ENCODE data around the gene CNBP. TPM values are rescaled to one million over a fixed set of nuclear protein-coding genes. Genes with fewer than 3 reads are reported as not detected.
"Not testable (repeated sequence)": the region's sequence is repeated elsewhere in the genome, so short reads cannot be mapped to it uniquely, and the experiment has no call there.

The CNBP gene
- 283 and 312 TPM in 2 replicates for total RNA-seq (2014; rRNA removed; shearing (Covaris generic); ENCODE audit: low replicate concordance)

DNA sequence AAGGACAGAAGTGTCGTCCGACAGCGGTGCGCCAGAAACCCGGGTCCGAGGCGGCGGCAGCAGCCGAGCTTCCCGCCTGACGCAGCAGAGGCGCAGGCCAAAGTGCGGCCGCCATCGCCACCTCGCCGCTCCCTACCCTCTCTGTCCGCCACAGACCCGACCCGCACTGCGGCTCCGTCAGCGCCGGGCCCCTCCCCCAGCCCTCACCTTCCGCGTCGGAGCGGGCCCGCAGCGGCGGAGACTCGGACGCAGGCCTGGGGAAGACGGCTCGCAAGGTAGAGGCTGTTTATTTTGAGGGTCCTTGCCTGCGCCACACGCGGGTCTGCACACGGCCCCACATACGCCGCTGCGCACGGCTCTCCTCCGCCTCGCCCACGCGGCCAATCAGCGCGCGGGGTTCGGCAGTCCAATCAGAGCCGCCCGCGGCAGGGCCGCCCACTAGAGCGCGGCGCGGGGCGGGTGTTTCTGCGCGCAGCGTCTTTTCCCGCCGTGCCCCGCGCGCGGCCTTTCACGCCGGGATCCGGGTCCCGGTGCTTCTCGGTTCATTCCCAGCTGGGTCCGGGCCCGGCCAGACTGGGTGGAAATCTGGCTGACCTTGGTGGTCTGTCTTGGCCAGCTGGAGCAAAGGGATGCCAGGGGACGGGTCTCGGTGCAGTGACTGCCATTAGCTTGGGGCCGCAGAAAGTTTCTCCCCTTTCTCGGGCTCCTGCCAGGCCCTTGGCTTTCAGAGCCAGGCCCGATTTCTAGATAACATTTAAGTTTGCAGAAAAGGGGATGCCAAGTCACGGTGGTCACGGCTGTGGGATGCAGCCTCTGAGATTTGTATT, at the start of gene CNBP:
Gene CNBP, minus strand, starts transcription at position 328 of the 827 bp plus-strand sequence. CDS start 12,139 bp downstream, outside the sequence.
- peak; percentile 88 for DNase-seq (ENCODE audit: low read depth)
- in situ Hi-C loops (cut with HindIII; ENCODE audit: low pct_unique_long_range_greater_than_20kb, low sequenced_read_pairs): no loop called here

DNA sequence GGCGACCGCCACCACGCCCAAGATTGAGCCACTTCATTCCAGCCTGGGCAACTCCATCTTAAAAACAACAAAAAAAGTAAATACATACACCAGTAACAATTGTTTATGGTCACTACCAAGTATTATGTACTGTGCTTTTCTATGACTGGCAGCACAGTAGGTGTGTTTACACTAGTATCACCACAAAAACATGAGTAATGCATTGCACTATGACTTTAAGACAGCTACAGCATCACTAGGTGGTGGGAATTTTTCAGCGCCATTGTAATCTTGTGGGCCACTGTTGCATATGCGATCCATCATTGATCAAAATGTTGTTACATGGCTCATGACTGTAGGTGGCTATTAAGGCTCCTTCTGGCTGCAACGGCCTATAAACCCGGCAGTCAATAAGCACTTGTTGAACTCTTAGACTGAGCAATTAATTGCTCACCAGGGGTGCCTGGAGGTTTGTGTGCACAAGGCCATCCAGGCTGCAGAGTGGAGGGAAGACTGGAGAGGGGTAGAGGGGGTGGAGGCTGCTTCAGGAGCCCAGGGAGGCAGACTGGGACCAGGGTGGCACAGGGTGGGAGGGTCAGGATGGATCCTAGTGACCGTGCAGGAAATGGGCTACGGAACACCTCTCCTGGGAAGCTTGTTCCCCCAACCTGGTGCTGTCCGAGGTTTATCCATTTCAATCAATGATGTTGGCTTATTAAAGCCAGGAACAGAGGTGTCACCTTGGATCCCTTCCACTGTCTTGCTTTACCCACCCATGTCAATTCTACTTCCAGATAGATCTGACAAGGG, 47.8 kb upstream of the CNBP start:
- DNase-seq (ENCODE audit: low read depth): peak; percentile 25
- in situ Hi-C loops (cut with HindIII; ENCODE audit: low pct_unique_long_range_greater_than_20kb, low sequenced_read_pairs): no loop called here

GRCh38 chr3:129230311-129231019, 46.8 kb upstream of the CNBP start:
- DNase-seq (ENCODE audit: low read depth): peak; percentile 71
- in situ Hi-C loops (cut with HindIII; ENCODE audit: low pct_unique_long_range_greater_than_20kb, low sequenced_read_pairs): no loop called here

GRCh38 chr3:129228891-129229585, 45.3 kb upstream of the CNBP start:
- DNase-seq (ENCODE audit: low read depth): peak; percentile 52
- in situ Hi-C loops (cut with HindIII; ENCODE audit: low pct_unique_long_range_greater_than_20kb, low sequenced_read_pairs): no loop called here

DNA sequence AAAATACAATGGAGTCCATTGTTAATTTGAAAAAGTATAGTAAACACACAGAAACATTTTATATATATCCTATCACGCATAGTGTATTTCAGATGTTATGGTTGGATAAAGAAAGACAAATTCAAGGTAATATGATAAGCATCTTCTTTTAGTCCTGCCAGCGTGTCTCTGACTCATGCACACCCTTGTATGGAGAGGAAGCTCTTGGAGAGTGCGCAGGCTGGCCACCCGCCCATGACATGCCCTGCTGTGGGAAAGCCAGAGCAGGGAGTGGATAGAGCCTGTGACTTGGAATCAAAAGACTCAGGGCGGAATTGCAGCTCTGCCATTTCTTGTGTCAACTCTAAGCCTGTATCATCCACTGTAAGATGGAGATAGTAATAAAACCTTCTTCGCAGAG, 42.7 kb upstream of the CNBP start:
- in situ Hi-C loops (cut with HindIII; ENCODE audit: low pct_unique_long_range_greater_than_20kb, low sequenced_read_pairs): no loop called here

GRCh38 chr3:129224984-129225393, 41.3 kb upstream of the CNBP start:
- DNase-seq (ENCODE audit: low read depth): peak; percentile 73
- in situ Hi-C loops (cut with HindIII; ENCODE audit: low pct_unique_long_range_greater_than_20kb, low sequenced_read_pairs): no loop called here

More for the DNA sequence above, 42.7 kb upstream of the CNBP start:
- peak; percentile 87 for DNase-seq (ENCODE audit: low read depth)

DNA sequence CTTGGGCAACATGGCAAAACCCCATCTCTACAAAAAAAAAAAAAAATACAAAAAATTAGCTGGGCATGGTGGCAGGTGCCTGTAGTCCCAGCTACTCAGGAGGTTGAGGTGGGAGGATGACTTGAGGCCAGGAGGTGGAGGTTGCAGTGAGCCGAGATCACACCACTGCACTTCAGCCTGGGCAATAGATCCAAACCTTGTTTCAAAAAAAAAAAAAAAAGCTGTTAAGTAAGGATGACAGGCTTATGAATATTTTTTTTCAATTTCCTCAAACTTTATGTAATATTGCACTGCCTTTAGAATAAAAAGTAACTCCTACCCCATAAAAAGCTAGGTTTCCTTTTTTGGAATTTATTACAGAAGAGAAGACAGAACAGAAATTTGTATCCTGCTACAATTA, 40.7 kb upstream of the CNBP start:
- DNase-seq (ENCODE audit: low read depth); in situ Hi-C loops (cut with HindIII; ENCODE audit: low pct_unique_long_range_greater_than_20kb, low sequenced_read_pairs): not testable (repeated sequence)

GRCh38 chr3:129218742-129219141, 35.0 kb upstream of the CNBP start:
- DNase-seq (ENCODE audit: low read depth): no peak
- in situ Hi-C loops (cut with HindIII; ENCODE audit: low pct_unique_long_range_greater_than_20kb, low sequenced_read_pairs): no loop called here

DNA sequence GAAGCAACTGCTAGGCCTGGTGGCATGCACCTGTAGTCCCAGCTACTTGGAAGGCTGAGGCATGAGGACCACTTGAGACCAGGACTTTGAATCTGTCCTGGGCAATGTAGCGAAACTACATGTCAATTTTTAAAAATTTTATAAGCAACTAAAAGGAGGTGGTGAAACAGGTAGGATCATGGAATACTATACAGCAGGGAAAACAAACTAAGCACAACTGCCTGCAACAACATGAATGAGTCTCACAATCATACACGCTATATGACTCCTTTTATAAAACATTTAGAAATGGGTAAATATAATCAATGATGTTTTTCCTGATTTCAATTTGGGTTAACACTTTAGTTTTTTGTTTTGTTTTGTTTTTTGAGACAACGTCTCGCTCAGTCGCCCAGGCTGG, 29.5 kb upstream of the CNBP start:
- DNase-seq (ENCODE audit: low read depth): no peak
- in situ Hi-C loops (cut with HindIII; ENCODE audit: low pct_unique_long_range_greater_than_20kb, low sequenced_read_pairs): no loop called here

DNA sequence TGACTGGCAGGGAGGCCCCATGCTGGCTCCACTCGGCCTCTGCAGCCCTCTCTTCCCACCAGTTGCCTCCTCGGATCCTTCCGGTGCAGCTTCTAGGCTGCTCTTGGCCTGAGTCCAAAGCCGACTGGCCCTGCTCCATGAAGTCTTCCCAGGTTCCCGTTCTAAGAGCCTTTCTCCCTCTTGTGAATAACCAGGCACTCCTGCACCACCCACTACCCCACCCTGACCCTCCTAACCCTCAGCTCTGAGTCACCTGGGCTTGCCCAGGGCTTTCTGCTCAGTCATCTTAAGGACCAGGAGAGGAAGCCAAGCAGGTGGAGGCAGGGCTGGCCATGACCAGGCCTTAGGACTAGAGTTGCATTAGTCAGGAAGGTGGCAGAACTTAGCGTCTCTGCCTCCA, 28.1 kb upstream of the CNBP start:
- DNase-seq (ENCODE audit: low read depth): peak; percentile 98
- in situ Hi-C loops (cut with HindIII; ENCODE audit: low pct_unique_long_range_greater_than_20kb, low sequenced_read_pairs): no loop called here

GRCh38 chr3:129211345-129211744, 27.6 kb upstream of the CNBP start:
- in situ Hi-C loops (cut with HindIII; ENCODE audit: low pct_unique_long_range_greater_than_20kb, low sequenced_read_pairs): no loop called here
- DNase-seq (ENCODE audit: low read depth): no peak

DNA sequence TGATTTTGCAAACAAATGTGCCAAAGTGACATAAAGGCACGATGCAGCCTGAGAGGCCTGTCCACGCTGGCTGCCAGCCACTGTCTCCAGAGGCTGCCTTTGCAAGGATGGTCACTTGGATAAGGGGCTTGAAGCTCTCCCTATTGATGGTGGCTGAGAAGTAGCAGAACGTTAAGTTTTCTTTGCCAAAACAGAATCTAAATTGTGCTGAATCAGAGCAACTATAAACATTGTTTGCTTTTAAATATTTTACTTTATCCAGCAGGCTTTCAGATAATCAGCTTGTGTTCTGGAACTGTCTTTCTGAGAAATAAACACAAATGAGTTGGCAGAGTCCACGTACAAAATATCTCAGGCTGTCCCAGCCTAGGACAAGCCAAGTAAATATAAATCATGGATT, 23.8 kb upstream of the CNBP start:
- no peak for DNase-seq (ENCODE audit: low read depth)
- in situ Hi-C loops (cut with HindIII; ENCODE audit: low pct_unique_long_range_greater_than_20kb, low sequenced_read_pairs): no loop called here

DNA sequence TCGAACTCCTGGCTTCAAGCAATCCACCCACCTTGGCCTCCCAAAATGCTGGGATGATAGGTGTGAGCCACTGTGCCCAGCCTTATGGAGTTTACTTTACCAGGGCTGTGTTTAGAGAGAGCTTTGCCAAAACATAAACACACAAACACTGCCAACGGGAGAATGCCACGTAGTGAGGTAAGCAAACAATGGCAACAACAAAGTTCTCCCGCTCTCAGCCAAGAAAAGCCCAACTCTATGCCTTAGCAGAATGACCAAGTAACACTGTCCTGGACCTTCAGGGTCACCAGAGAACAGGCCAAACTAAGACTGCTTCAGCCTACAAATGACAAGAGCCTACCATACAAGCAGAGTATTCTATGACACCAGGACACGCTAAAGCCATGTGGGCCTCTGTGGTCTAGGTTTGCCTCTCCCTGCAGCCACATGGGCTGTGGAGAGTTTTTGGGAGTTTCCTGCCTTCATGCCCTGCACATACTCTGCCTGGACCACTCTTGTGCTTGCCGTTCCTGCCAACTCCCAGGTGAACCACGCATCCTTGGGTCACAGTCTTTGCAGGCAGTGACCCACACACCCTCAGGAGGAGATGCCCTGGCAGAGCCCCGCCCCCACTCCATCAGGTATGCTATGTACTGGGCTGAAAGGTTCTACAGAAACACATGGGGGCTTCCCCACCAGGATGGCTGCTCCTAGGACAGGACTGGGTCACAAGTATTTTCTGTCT, 21.6 kb upstream of the CNBP start:
- in situ Hi-C loops (cut with HindIII; ENCODE audit: low pct_unique_long_range_greater_than_20kb, low sequenced_read_pairs): no loop called here
- no peak for DNase-seq (ENCODE audit: low read depth)

DNA sequence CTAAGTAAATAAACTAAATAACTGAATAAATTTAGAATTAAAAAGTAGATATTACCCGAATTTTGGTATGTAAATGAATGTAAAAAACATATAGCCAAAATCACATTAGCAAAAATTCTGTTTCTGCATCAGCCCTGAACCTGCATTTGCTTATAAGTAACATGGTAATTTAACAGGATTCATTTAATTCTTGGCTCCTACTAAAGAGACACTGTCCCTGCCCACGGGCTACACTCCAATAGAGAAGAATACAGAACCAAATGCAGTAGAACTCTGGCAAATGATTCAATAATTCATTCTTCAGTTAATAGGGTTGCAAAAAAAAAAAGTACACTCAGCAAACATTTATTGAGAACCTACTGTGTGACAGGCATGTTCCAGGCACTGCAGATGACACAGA, 20.8 kb upstream of the CNBP start:
- in situ Hi-C loops (cut with HindIII; ENCODE audit: low pct_unique_long_range_greater_than_20kb, low sequenced_read_pairs): no loop called here
- DNase-seq (ENCODE audit: low read depth): no peak

DNA sequence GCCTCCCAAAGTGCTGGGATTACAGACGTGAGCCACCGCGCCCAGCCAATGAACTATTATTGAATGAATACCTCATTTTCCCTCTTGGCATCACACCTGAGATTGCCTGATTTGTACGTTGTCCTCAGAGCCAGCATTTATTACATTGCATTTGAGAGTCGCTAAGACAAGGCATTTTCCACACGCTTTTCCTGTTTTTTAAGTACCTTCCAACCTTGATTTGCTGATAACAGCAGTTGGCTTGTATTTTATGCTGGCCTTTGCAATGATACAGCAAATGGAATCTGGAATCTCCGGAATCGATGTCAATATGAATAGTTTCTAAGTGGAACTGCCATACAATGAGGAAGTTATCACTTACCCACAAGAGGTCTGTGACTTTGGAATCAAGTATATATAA, 15.7 kb upstream of the CNBP start:
- DNase-seq (ENCODE audit: low read depth): no peak
- in situ Hi-C loops (cut with HindIII; ENCODE audit: low pct_unique_long_range_greater_than_20kb, low sequenced_read_pairs): no loop called here

GRCh38 chr3:129197321-129197720, 13.6 kb upstream of the CNBP start:
- DNase-seq (ENCODE audit: low read depth): no peak
- in situ Hi-C loops (cut with HindIII; ENCODE audit: low pct_unique_long_range_greater_than_20kb, low sequenced_read_pairs): no loop called here

DNA sequence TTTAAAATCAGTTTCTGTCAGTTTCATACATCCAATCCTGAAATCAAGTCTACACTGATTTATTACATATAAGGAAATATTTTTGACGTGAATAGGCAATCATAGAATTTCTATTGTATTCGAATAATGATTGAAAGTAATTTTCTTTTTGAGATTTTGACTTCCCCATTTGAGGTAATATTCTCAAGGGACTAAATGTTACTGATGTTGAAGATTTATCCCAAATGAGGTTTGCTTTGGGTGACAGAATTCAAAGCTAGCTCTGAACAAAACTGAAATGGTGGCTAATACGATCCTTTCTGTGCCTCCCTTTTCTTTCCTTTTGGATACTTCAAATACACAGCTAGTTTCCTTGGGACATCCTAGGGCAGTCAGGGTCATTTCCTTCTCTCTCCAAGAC, 12.9 kb upstream of the CNBP start:
- no peak for DNase-seq (ENCODE audit: low read depth)
- in situ Hi-C loops (cut with HindIII; ENCODE audit: low pct_unique_long_range_greater_than_20kb, low sequenced_read_pairs): no loop called here

Measured in Caki2 (cell line).